ENCODE measurements around the gene NSG2. TPM values are rescaled to one million over a fixed set of nuclear protein-coding genes. Genes with fewer than 3 reads are reported as not detected.

NSG2 gene
- total RNA-seq, 2 experiments from 2014 or later, result not detected

DNA sequence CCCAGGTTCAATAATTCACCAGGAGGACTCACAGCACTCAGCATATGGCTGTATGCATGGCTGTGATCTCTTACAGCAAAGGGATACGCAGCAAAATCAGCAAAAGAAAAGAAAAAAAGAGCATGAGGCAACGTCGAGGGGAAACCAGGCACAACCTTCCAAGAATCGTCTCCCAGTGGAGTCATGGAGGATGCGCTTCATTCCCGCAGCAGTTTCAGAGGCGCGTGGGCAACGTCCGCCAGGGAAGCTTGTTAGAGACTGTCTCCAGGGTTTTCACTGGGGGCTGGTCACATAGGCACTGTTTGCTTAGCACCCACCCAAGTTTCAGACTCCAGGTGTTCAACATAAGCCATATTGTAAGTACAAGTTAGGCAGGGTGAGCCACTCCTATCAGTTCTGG lies 44.6 kb downstream of the NSG2 start:
- H3K4me1 ChIP-seq (ENCODE audit: insufficient read depth, low read length, poor library complexity, severe bottlenecking), result peaks cover 28% of the 10 kb centered on the region
- no peak overlapping the region for H3K4me3 ChIP-seq (ENCODE audit: low read depth, low read length, poor library complexity, severe bottlenecking)
- BruUV-seq (replicated peaks), result no TSS peak
- no peaks in the 10 kb centered on the region for H3K36me3 ChIP-seq (ENCODE audit: insufficient read depth, low read length)
- POLR2A ChIA-PET, result interaction anchor here (0.5 kb wide), 1 partner anchor 60 kb away, joined by 3 read pairs; no protein-coding TSS in a partner anchor
- H3K9me3 ChIP-seq (ENCODE audit: low read length), result no peaks in the 10 kb centered on the region
- no peak for DNase-seq (ENCODE audit: low spot score)
- no peaks in the 10 kb centered on the region for H3K9me2 ChIP-seq (ENCODE audit: insufficient read depth, low read length)
- H3K27ac ChIP-seq (ENCODE audit: low read depth, low read length, poor library complexity, severe bottlenecking), result no peak overlapping the region
- H3K4me2 ChIP-seq (ENCODE audit: low read length), result no peak overlapping the region
- no peak overlapping the region for H2AFZ ChIP-seq (ENCODE audit: low read length)
- CTCF ChIA-PET (ENCODE audit: unreplicated experiment), result no interaction called here
- H4K20me1 ChIP-seq (ENCODE audit: insufficient read depth, low read length), result no peaks in the 10 kb centered on the region
- no peak for TF ChIP-seq EZH2phosphoT487 (IDR thresholded peaks at IDR 0.05; ENCODE audit: borderline replicate concordance, low read depth, low read length)
- intact Hi-C loops (cut with micrococcal nuclease; ENCODE audit: unreplicated experiment), result loop anchor here (10.0 kb wide), 1 partner anchor 475 kb away; the partner anchor contains the start of gene BOD1
- H3K79me2 ChIP-seq (ENCODE audit: insufficient read depth, low read depth, low read length), result no peaks in the 10 kb centered on the region

DNA sequence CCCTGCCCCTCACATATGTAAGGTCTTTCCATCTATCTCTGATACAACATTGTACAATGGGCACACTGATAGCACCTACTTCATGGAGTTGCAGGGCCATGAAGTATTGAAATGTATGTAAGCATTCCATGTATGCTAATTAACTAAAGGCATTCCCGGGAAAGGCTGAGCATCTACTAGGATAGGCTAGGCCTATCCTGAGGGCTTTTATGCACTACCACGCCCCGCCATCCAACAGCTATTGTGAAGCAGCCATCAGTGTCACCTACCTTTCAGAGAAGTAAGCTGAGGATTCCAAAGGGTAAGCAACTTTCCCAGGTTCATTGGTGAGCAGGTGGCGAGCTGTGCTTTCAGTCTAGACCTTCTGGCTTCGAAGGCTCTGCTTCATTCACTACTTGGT lies 47.6 kb downstream of the NSG2 start:
- H3K4me2 ChIP-seq (ENCODE audit: low read length), result no peak overlapping the region
- BruUV-seq (replicated peaks), result no TSS peak
- no peak for DNase-seq (ENCODE audit: low spot score)
- H3K27ac ChIP-seq (ENCODE audit: low read depth, low read length, poor library complexity, severe bottlenecking), result no peak overlapping the region
- POLR2A ChIA-PET, result no interaction called here
- H2AFZ ChIP-seq (ENCODE audit: low read length), result no peak overlapping the region
- no peaks in the 10 kb centered on the region for H3K9me2 ChIP-seq (ENCODE audit: insufficient read depth, low read length)
- no peak for TF ChIP-seq CTCF (conservative IDR thresholded peaks at IDR 0.05; ENCODE audit: low read length)
- TF ChIP-seq EZH2phosphoT487 (IDR thresholded peaks at IDR 0.05; ENCODE audit: borderline replicate concordance, low read depth, low read length), result no peak
- peaks cover 44% of the 10 kb centered on the region for H3K4me1 ChIP-seq (ENCODE audit: insufficient read depth, low read length, poor library complexity, severe bottlenecking)
- H4K20me1 ChIP-seq (ENCODE audit: insufficient read depth, low read length), result no peaks in the 10 kb centered on the region
- H3K9me3 ChIP-seq (ENCODE audit: low read length), result no peaks in the 10 kb centered on the region
- H3K36me3 ChIP-seq (ENCODE audit: insufficient read depth, low read length), result no peaks in the 10 kb centered on the region
- H3K79me2 ChIP-seq (ENCODE audit: insufficient read depth, low read depth, low read length), result no peaks in the 10 kb centered on the region
- CTCF ChIA-PET (ENCODE audit: unreplicated experiment), result no interaction called here
- intact Hi-C loops (cut with micrococcal nuclease; ENCODE audit: unreplicated experiment), result loop anchor here (10.0 kb wide), 1 partner anchor 478 kb away; the partner anchor contains the start of gene BOD1
- no peak overlapping the region for H3K4me3 ChIP-seq (ENCODE audit: low read depth, low read length, poor library complexity, severe bottlenecking)

DNA sequence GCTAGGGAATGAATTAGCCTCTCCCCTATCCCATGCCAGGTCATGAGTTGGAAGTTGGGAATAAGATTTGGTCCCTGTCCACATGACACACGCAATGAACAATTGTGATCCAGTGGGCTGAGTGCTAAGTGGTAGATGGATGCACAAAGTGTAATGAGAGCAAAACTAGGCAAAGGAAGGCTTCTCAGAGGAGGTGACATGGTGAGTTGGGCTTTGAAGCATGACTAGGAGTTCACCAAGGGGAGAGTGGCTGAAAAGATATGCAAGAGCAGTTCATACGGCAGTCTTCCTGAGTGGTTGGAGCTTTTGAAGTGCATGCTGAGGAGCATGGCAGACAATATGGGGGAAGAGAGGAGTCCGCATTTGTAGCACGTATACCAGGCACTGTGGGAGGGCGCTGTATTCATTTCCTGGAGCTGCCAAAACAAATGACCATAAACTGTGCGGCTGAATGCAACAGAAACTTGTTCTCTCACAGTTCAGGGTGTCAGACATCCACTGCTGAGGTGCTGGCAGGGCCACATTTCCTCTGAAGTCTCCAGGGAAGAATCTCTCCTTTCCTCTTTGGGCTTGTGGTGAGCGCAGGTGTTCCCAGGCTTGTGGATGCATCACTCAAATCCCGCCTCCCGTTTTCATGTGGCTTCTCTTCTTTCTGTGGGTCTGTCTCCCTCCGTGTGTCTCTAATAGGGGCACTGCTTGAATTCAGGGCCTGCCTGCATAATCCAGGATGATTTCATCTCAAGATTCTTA lies 49.5 kb downstream of the NSG2 start:
- no peaks in the 10 kb centered on the region for H3K79me2 ChIP-seq (ENCODE audit: insufficient read depth, low read depth, low read length)
- intact Hi-C loops (cut with micrococcal nuclease; ENCODE audit: unreplicated experiment), result loop anchor here (10.0 kb wide), 1 partner anchor 480 kb away; the partner anchor contains the start of gene BOD1
- H4K20me1 ChIP-seq (ENCODE audit: insufficient read depth, low read length), result no peaks in the 10 kb centered on the region
- ChIA-PET CTCF (ENCODE audit: unreplicated experiment) (interaction anchor here (0.6 kb wide), 1 partner anchor 10 kb away, joined by 3 read pairs; no protein-coding TSS in a partner anchor), POLR2A (interaction anchor here (1.6 to 1.8 kb wide), 2 partner anchors 10 kb away, joined by 8 to 9 read pairs; no protein-coding TSS in a partner anchor)
- BruUV-seq (replicated peaks), result no TSS peak
- no peaks in the 10 kb centered on the region for H3K9me2 ChIP-seq (ENCODE audit: insufficient read depth, low read length)
- no peaks in the 10 kb centered on the region for H3K36me3 ChIP-seq (ENCODE audit: insufficient read depth, low read length)
- H3K27ac ChIP-seq (ENCODE audit: low read depth, low read length, poor library complexity, severe bottlenecking), result peak overlapping the region; percentile 59
- peak; percentile 56 for DNase-seq (ENCODE audit: low spot score)
- no peak for TF ChIP-seq EZH2phosphoT487 (IDR thresholded peaks at IDR 0.05; ENCODE audit: borderline replicate concordance, low read depth, low read length)
- 0 out of 2 replicates have a peak, but pooled peaks have one; percentile 31 for TF ChIP-seq CTCF (conservative IDR thresholded peaks at IDR 0.05; ENCODE audit: low read length)
- no peaks in the 10 kb centered on the region for H3K9me3 ChIP-seq (ENCODE audit: low read length)
- peaks cover 63% of the 10 kb centered on the region for H3K4me1 ChIP-seq (ENCODE audit: insufficient read depth, low read length, poor library complexity, severe bottlenecking)
- H3K4me2 ChIP-seq (ENCODE audit: low read length), result peak overlapping the region; percentile 59
- H3K4me3 ChIP-seq (ENCODE audit: low read depth, low read length, poor library complexity, severe bottlenecking), result peak overlapping the region; percentile 28
- peak overlapping the region; percentile 56; the same call in 1 of the 2 replicates for H2AFZ ChIP-seq (ENCODE audit: low read length)
